GM18499 (cell line): ENCODE results near the gene SCART1.

Experiments used
- ATAC-seq: cut with Tn5 transposase; IDR thresholded peaks from one replicate; pipeline ENCODE4 v1.9.1; 2021; ENCODE audit warnings: moderate number of reproducible peaks; ENCODE audit not compliant: insufficient read depth, unreplicated experiment

Gene SCART1

GRCh38 chr10:133454204-133454893 lies 604 bp downstream of the SCART1 start:
- no peak for ATAC-seq

GRCh38 chr10:133455196-133455595 lies 1.5 kb downstream of the SCART1 start:
- no peak for ATAC-seq

GRCh38 chr10:133455611-133456031 lies 1.9 kb downstream of the SCART1 start:
- ATAC-seq: no peak

- no peak for ATAC-seq
These were observed 2.6 kb downstream of the SCART1 start for GRCh38 chr10:133456041-133456951.

- ATAC-seq: no peak
These were observed 3.5 kb downstream of the SCART1 start for GRCh38 chr10:133457100-133457841.

GRCh38 chr10:133458021-133458709 lies 4.4 kb downstream of the SCART1 start:
- no peak for ATAC-seq

GRCh38 chr10:133458710-133459453 lies 5.1 kb downstream of the SCART1 start:
- no peak for ATAC-seq

- ATAC-seq: no peak
These were observed 5.9 kb downstream of the SCART1 start for GRCh38 chr10:133459454-133460207.

GRCh38 chr10:133460208-133460769 lies 6.5 kb downstream of the SCART1 start:
- ATAC-seq: no peak

- ATAC-seq: no peak
These were observed 7.3 kb downstream of the SCART1 start for GRCh38 chr10:133461027-133461426.

GRCh38 chr10:133461841-133462240 lies 8.1 kb downstream of the SCART1 start:
- ATAC-seq: no peak

- ATAC-seq: no peak
These were observed 9.0 kb downstream of the SCART1 start for GRCh38 chr10:133462512-133463305.

- ATAC-seq: no peak
These were observed 10.9 kb downstream of the SCART1 start for GRCh38 chr10:133464582-133465031.

- ATAC-seq: no peak
These were observed 11.6 kb downstream of the SCART1 start for GRCh38 chr10:133465191-133465949.

GRCh38 chr10:133465950-133466474 lies 12.3 kb downstream of the SCART1 start:
- ATAC-seq: no peak

GRCh38 chr10:133466683-133467275 lies 13.0 kb downstream of the SCART1 start:
- no peak for ATAC-seq
